Neural cell (in vitro differentiated cells): ENCODE measurements around the gene IGFBP7. TPM values are rescaled to one million over a fixed set of nuclear protein-coding genes. Genes with fewer than 3 reads are reported as not detected.

Experiments
- H2AFZ ChIP-seq: fragments of 200-600, 300-800 bp; sonication (generic), shearing (Covaris generic); 2 replicates; pipeline ENCODE4 v1.6.0; 2014; ENCODE audit warnings: low read depth, mild to moderate bottlenecking, antibody characterized with exemption, low read length, moderate library complexity
- H3F3A ChIP-seq: fragments of 200-600 bp; shearing (Covaris generic); 2 replicates; pipeline ENCODE4 v1.6.1; 2016; ENCODE audit warnings: mild to moderate bottlenecking, moderate library complexity, mixed read lengths, antibody characterized with exemption, low read length; ENCODE audit not compliant: insufficient read depth, poor library complexity, severe bottlenecking
- H3K27ac ChIP-seq: fragments of 200-600, 300-800 bp; sonication (generic), shearing (Covaris generic); 2 replicates; pipeline ENCODE4 v1.5.1; 2014; ENCODE audit warnings: mild to moderate bottlenecking, low read length, moderate library complexity
- H3K27me3 ChIP-seq: fragments of 300-800, 200-600 bp; sonication (generic), shearing (Covaris generic); 2 replicates; pipeline ENCODE4 v1.6.0; 2014; ENCODE audit warnings: mild to moderate bottlenecking, low read depth, low read length, moderate library complexity; ENCODE audit not compliant: insufficient read depth
- H3K36me3 ChIP-seq: fragments of 300-800, 200-600 bp; sonication (generic), shearing (Covaris generic); 2 replicates; pipeline ENCODE4 v1.5.1; 2014; ENCODE audit warnings: mild to moderate bottlenecking, antibody characterized with exemption, low read length, moderate library complexity; ENCODE audit not compliant: insufficient read depth
- H3K4me2 ChIP-seq: fragments of 300-800, 200-600 bp; sonication (generic), shearing (Covaris generic); 2 replicates; pipeline ENCODE4 v1.6.0; 2014; ENCODE audit warnings: mild to moderate bottlenecking, low read length
- H3K4me3 ChIP-seq: fragments of 300-800, 200-600 bp; sonication (generic), shearing (Covaris generic); 2 replicates; pipeline ENCODE4 v1.5.1; 2014; ENCODE audit warnings: mild to moderate bottlenecking, low read length, moderate library complexity
- H3K79me2 ChIP-seq: fragments of 200-600 bp; shearing (Covaris generic); replicated peaks from 2 replicates; pipeline ENCODE4 v1.6.0; 2014; ENCODE audit warnings: mild to moderate bottlenecking, low read length, moderate library complexity; ENCODE audit not compliant: insufficient read depth
- H3K9ac ChIP-seq: fragments of 300-800, 200-600 bp; sonication (generic), shearing (Covaris generic); 2 replicates; pipeline ENCODE4 v1.6.1; 2016; ENCODE audit warnings: mild to moderate bottlenecking, low read length, mixed read lengths
- H3K9me2 ChIP-seq: fragments of 200-600 bp; shearing (Covaris generic); 2 replicates; pipeline ENCODE4 v1.6.1; 2016; ENCODE audit warnings: mild to moderate bottlenecking, low read length, mixed read lengths; ENCODE audit not compliant: insufficient read depth
- H3K9me3 ChIP-seq: fragments of 200-600, 300-800 bp; sonication (generic), shearing (Covaris generic); 2 replicates; pipeline ENCODE4 v1.6.1; 2016; ENCODE audit warnings: mild to moderate bottlenecking, mixed run types, low read length, moderate library complexity, mixed read lengths
- H4K20me1 ChIP-seq: fragments of 200-600 bp; shearing (Covaris generic); 2 replicates; pipeline ENCODE4 v1.6.1; 2016; ENCODE audit warnings: mild to moderate bottlenecking, mixed run types; ENCODE audit not compliant: insufficient read depth
- CTCF ChIP-seq: fragments of 450-650 bp; IDR thresholded peaks from 2 replicates; pipeline ENCODE4 v1.5.1; 2014; ENCODE audit warnings: antibody characterized with exemption, mild to moderate bottlenecking, moderate library complexity; ENCODE audit not compliant: poor library complexity, severe bottlenecking
- EP300 ChIP-seq: fragments of 450-650 bp; conservative IDR thresholded peaks from 2 replicates; pipeline ENCODE4 v1.6.1; 2014; ENCODE audit warnings: antibody characterized with exemption, mild to moderate bottlenecking, moderate library complexity; ENCODE audit not compliant: poor library complexity, severe bottlenecking
- EZH2 ChIP-seq: fragments of 200-600, 300-800 bp; shearing (Covaris generic), sonication (generic); IDR thresholded peaks from 2 replicates; pipeline ENCODE4 v1.6.1; 2014; ENCODE audit warnings: antibody characterized with exemption, low read length, borderline replicate concordance, mild to moderate bottlenecking; ENCODE audit not compliant: insufficient read depth, poor library complexity, severe bottlenecking
- MXI1 ChIP-seq: fragments of 450-650 bp; conservative IDR thresholded peaks from 2 replicates; pipeline ENCODE4 v1.6.1; 2014; ENCODE audit warnings: antibody characterized with exemption, mild to moderate bottlenecking; ENCODE audit not compliant: poor library complexity, severe bottlenecking
- POLR2AphosphoS5 ChIP-seq: IDR thresholded peaks from 2 replicates; pipeline ENCODE4 v1.6.1; 2012
- RAD21 ChIP-seq: fragments of 450-650 bp; conservative IDR thresholded peaks from 2 replicates; pipeline ENCODE4 v1.6.1; 2014; ENCODE audit warnings: antibody characterized with exemption, mild to moderate bottlenecking, moderate library complexity
- REST ChIP-seq: IDR thresholded peaks from 2 replicates; pipeline ENCODE4 v1.6.1; 2012; ENCODE audit warnings: borderline replicate concordance
- SMC3 ChIP-seq: fragments of 450-650 bp; conservative IDR thresholded peaks from 2 replicates; pipeline ENCODE4 v1.6.1; 2014; ENCODE audit warnings: antibody characterized with exemption, mild to moderate bottlenecking, moderate library complexity; ENCODE audit not compliant: poor library complexity
- TAF1 ChIP-seq: IDR thresholded peaks from 2 replicates; pipeline ENCODE4 v1.6.1; 2012; ENCODE audit warnings: low read depth
- polyA plus RNA-seq: library from polyadenylated mRNA; depleted of rRNA; stranded (reverse); fragments of >200 nt; gene quantifications from 2 replicates; pipeline ENCODE4 v1.2.3, GENCODE V29; 2014

IGFBP7 gene
- polyA plus RNA-seq, 1 donor from 2014 or later, result 0.33 TPM

- Histone ChIP-seq H3K4me3 (no peak overlapping the region), H4K20me1 (no peaks in the 10 kb centered on the region), H3K36me3 (no peaks in the 10 kb centered on the region), H3K9ac (no peak overlapping the region), H3K9me3 (no peaks in the 10 kb centered on the region), H3F3A (no peaks in the 10 kb centered on the region), H2AFZ (no peak overlapping the region), H3K79me2 (no peaks in the 10 kb centered on the region), H3K27me3 (no peaks in the 10 kb centered on the region), H3K4me2 (no peak overlapping the region), H3K9me2 (no peaks in the 10 kb centered on the region), H3K27ac (no peak overlapping the region)
- TF ChIP-seq SMC3, result no peak
- no peak for TF ChIP-seq EP300
- no peak for TF ChIP-seq REST
- no peak for TF ChIP-seq POLR2AphosphoS5
- no peak for TF ChIP-seq MXI1
- TF ChIP-seq CTCF, result no peak
- no peak for TF ChIP-seq RAD21
- TF ChIP-seq TAF1, result no peak
- no peak for TF ChIP-seq EZH2
Observed at GRCh38 chr4:57044279-57044678, 65.9 kb downstream of the IGFBP7 start.

- Histone ChIP-seq H3K79me2 (no peaks in the 10 kb centered on the region), H3F3A (no peaks in the 10 kb centered on the region), H3K9ac (no peak overlapping the region), H3K36me3 (no peaks in the 10 kb centered on the region), H3K9me3 (no peaks in the 10 kb centered on the region), H3K9me2 (no peaks in the 10 kb centered on the region), H3K27ac (no peak overlapping the region), H3K4me3 (no peak overlapping the region), H3K4me2 (no peak overlapping the region), H2AFZ (no peak overlapping the region), H3K27me3 (no peaks in the 10 kb centered on the region), H4K20me1 (no peaks in the 10 kb centered on the region)
- TF ChIP-seq CTCF, result no peak
- no peak for TF ChIP-seq RAD21
- no peak for TF ChIP-seq EP300
- no peak for TF ChIP-seq REST
- TF ChIP-seq EZH2, result no peak
- no peak for TF ChIP-seq SMC3
- no peak for TF ChIP-seq POLR2AphosphoS5
- TF ChIP-seq TAF1, result no peak
- no peak for TF ChIP-seq MXI1
Observed at GRCh38 chr4:57043347-57044251, 66.6 kb downstream of the IGFBP7 start.
